ENCODE data around the gene GNAO1.

The GNAO1 gene

GRCh38 chr16:56350491-56351405 is 159.5 kb downstream of the GNAO1 start:
- DNase-seq (ENCODE audit: low spot score), result no peak

- no peak for DNase-seq (ENCODE audit: low spot score)
Observed at GRCh38 chr16:56351481-56351880, 160.2 kb downstream of the GNAO1 start.

GRCh38 chr16:56352351-56353053 is 161.2 kb downstream of the GNAO1 start:
- no peak for DNase-seq (ENCODE audit: low spot score)

DNA sequence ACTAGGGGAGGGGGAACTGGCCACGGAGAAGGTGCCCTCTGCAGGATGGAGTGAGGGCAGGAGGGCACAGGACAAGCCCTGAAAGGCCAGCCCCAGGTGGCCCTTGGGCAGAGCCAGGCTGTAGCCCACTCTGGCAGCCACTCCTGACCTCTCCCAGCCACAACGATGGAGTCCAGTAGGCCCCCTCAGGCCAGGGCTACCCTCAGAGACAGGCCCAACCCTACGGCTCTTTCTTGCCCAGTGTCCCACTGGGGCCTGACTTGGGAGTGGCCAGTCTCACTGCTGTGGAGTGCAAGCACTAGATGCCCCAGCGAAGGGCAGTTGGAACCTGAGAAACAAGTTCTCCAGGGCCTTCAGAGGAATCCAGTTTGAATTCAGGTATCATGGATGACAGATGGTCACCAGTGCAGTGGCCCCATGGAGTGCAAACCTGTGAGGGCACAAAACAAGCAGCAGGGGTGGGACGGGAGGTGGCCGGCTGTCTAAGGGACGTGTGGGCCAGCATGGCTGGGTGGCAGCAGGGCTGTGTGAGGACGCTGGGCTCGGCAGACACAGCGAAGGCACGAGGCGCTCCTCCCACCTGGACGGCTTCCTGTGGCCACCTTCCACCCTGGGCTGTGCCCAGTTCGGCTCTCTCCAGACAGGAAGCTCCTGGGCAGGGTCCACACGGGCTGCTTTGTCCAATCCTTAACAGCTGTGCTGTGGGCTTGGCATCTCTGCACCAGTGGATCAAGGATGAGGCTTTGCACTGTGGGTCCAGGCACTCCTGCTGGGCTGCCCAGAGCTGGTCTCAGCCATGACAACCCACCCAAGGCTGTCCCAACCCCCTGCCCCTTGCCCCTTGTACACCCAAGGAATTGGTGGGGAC is 162.0 kb downstream of the GNAO1 start:
- no peak for DNase-seq (ENCODE audit: low spot score)

GRCh38 chr16:56354016-56354415 is 162.7 kb downstream of the GNAO1 start:
- DNase-seq (ENCODE audit: low spot score), result no peak

GRCh38 chr16:56354746-56355145 is 163.5 kb downstream of the GNAO1 start:
- DNase-seq (ENCODE audit: low spot score), result no peak

DNA sequence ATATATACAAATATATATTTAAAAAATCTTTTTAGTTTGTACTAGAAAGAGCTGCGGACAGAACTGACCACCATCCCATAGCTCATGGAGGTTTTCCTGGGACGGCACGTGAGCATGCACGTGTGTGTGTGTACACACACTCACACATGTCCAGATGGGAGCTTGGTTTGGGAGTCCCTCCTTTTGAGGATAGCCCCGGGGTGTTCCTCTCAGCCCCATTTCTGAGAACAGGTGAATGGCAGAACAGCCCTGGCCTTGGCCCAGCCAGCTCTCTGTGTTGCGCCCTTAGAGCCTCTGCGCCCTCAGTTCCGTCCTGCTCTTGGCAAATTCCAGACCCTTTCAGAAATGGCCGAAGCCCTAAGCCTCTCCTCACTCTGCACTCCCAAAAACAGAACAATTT is 163.9 kb downstream of the GNAO1 start:
- no peak for DNase-seq (ENCODE audit: low spot score)

DNA sequence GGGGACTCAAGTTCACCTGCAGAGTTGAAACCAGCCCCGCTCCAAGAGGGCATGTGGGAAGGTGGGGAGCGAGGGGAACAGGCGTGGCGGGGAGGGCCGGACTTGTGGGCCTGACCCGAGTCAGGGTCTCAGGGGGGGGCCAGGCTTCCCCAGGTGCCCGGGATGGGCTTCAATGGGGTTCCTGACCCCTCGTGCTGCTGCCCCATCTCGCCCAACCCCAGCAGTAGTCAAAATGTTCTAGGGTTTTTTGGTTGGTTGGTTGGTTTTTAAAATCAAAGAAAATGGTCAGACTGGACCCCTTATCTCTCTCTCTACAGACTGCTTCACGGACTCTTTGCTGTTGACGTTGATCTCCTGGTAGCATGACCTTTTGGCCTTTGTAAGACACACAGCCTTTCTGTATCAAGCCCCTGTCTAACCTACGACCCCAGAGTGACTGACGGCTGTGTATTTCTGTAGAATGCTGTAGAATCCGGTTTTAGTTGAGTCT is 164.5 kb downstream of the GNAO1 start:
- no peak for DNase-seq (ENCODE audit: low spot score)

GRCh38 chr16:56356276-56357240 is 165.3 kb downstream of the GNAO1 start:
- peak; percentile 51 for DNase-seq (ENCODE audit: low spot score)

DNA sequence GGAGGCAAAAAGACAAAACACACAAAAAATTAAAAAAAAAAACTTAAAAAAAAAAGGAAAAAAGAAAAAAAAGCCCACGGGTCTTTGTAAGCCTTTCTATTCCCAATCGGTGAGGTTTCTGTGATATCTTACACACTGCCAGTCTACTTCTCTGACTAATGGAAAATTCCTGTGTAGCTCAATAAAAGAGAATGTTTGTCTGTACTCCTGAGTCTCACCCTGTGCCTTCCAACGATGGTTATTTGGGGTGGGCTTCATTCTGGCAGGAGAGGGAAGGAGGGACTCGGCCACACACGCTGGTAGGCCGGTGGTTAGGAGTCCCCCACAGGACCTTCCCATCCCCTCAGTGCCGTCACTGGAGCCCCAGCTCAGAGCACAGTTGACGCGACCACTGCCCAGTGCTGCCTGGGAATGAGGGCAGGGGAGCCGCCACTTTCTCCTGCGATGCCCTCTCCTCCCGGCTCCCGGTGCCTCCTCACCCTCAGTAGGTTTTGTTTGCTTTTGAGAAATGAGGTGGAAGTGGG is 166.0 kb downstream of the GNAO1 start:
- no peak for DNase-seq (ENCODE audit: low spot score)

GRCh38 chr16:56357765-56358322 is 166.6 kb downstream of the GNAO1 start:
- DNase-seq (ENCODE audit: low spot score), result no peak

DNA sequence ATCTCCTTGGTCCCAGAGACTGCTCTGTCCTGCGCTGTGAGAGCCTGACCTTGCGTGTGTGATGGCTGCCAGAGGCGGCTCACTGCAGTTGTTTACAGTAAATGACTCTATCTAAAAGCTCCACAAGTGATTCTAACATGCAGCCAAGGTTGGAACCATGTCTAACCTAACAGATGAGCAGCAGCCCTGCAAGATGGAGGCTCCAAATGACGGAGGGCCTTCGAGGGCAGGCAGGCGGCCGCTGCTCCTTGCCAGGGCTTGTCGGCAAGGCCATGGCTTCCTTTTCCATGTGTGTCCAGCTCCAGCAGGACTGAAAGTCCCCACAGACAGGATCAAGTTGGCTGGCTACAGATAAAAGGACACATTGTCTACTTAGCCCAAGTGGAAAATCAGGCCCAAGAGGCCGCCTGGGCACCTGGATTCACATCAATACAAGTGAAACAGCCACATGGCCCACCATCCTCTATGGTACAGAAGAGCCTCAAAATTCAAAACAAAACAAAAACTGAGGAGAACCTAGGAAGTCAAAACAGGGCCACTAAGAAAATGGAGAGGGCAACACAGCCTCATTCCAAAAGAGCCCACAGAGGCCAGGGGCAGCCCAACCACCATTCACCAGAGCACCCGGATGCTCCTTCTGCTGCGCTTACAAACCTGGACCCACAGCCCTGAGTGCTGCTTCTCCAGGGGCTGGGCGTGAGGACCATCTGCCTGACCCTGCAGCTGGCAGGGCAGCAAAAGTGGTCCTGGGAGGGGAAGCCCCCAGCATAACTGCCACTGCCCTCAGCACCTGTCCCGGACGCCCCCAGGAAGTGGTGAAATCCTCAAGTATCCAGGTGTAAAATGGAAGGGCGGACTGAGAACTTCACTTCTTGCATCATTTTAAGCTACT is 169.1 kb downstream of the GNAO1 start:
- DNase-seq (ENCODE audit: low spot score), result no peak

GRCh38 chr16:56362057-56362655 is 170.9 kb downstream of the GNAO1 start:
- no peak for DNase-seq (ENCODE audit: low spot score)

DNA sequence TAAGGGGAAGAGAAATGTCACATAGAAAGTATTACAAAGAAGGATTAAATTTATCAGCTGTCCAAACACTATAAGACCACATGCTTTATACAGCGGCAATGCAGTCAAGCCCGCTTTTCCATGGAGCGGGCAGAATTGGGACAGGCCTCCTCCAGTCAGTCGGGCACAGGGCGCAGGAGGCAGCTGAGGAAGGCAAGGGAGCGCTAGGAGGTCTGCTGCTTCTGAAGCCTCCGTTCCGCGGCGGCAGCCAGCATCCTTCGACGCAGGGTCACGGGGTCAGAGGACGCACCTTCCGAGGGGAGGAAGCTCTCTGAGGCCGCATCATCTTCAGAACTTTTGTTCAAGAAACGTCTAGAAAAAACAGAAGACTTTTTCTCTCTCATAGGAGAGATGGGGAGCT is 171.4 kb downstream of the GNAO1 start:
- DNase-seq (ENCODE audit: low spot score), result no peak

GRCh38 chr16:56363181-56363716 is 172.0 kb downstream of the GNAO1 start:
- DNase-seq (ENCODE audit: low spot score), result no peak

- DNase-seq (ENCODE audit: low spot score), result no peak
Observed at GRCh38 chr16:56363781-56364565, 172.7 kb downstream of the GNAO1 start.

GRCh38 chr16:56364865-56365264 is 173.6 kb downstream of the GNAO1 start:
- no peak for DNase-seq (ENCODE audit: low spot score)

DNA sequence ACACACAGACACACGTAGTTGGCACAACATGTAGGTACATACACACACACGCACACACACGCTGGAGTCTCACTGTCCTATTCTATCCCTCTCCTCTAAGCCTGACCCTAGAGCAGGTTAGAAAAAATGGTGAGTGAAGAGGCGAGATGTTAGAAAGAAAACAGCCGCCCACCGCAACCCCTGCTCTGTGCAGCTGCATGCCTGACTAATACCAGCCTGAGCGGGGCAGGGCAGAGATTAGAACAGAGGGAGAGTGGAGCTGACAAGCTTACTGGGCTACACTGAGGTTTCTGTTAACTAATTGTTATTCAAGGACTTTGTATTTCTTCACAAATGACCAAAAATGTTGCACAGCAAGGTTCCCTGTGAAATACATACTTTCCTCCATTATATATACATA is 174.3 kb downstream of the GNAO1 start:
- DNase-seq (ENCODE audit: low spot score), result no peak

Measured in CD4-positive, alpha-beta T cell treated with Interleukin-6 at 100 ng/mL for 8 hours (primary cell).